ENCODE data around the gene TTBK1.

DNA sequence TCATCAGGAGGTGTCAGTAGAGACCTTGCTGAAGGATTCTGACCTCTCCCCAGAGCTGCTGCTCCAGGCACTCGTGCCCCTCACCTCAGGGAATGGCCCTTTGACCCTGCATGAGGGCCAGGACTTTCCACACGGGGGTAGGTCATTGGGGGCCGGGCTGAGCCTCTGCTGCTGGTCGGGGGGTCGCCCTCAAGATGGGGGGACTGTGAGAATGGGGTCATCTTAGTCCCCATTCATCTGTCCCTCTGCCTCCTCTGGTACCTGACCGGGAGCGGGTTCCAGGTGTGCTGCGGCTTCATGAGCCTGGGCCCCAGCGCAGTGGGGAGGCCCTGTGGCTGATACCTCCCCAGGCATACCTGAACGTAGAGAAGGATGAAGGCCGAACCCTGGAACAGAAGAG, 29.9 kb upstream of the TTBK1 start:
- TF ChIP-seq, protein P1, sequence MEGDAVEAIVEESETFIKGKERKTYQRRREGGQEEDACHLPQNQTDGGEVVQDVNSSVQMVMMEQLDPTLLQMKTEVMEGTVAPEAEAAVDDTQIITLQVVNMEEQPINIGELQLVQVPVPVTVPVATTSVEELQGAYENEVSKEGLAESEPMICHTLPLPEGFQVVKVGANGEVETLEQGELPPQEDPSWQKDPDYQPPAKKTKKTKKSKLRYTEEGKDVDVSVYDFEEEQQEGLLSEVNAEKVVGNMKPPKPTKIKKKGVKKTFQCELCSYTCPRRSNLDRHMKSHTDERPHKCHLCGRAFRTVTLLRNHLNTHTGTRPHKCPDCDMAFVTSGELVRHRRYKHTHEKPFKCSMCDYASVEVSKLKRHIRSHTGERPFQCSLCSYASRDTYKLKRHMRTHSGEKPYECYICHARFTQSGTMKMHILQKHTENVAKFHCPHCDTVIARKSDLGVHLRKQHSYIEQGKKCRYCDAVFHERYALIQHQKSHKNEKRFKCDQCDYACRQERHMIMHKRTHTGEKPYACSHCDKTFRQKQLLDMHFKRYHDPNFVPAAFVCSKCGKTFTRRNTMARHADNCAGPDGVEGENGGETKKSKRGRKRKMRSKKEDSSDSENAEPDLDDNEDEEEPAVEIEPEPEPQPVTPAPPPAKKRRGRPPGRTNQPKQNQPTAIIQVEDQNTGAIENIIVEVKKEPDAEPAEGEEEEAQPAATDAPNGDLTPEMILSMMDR (IDR thresholded peaks at IDR 0.05): no peak
- TF ChIP-seq EZH2 (IDR thresholded peaks at IDR 0.05) (no peak), EZH2phosphoT487 (IDR thresholded peaks at IDR 0.05) (no peak)

Data from neural progenitor cell (in vitro differentiated cells).